Panc1 (cell line): ENCODE results near the gene EIF2AK2. TPM values are rescaled to one million over a fixed set of nuclear protein-coding genes. Genes with fewer than 3 reads are reported as not detected.

ENCODE experiments used
- ATAC-seq: fragments of 200-7000 bp; cut with Tn5 transposase; 2 replicates; pipeline ENCODE4 v1.9.1; 2020; ENCODE audit warnings: mild to moderate bottlenecking, moderate library complexity
- BruUV-seq: library from RNA; stranded (reverse); fragments of 400-500 nt; replicated peaks from 2 replicates; lab custom pipeline; 2021; lab: Mats Ljungman, UMichigan
- CTCF ChIA-PET: fragments of 300-600 bp; sonication (Branson Sonifier 250); formaldehyde crosslinking; loops from one replicate; lab custom pipeline; 2022; ENCODE audit warnings: antibody characterized with exemption; lab: Charles Lee
- POLR2A ChIA-PET: fragments of 300-600 bp; sonication (Branson Sonifier 250); formaldehyde crosslinking; loops from one replicate; lab custom pipeline; 2022; ENCODE audit warnings: antibody characterized with exemption; lab: Charles Lee
- DNase-seq: peaks from one replicate; pipeline ENCODE4 v3.0.0-alpha.2; 2010; ENCODE audit warnings: low read depth, low spot score
- H3K27ac ChIP-seq: 2 replicates; pipeline ENCODE4 v1.5.1; 2011; ENCODE audit warnings: mild to moderate bottlenecking, low read length, inconsistent platforms
- H3K27me3 ChIP-seq: fragments of 200-500 bp; sonication (Bioruptor generic); 2 replicates; pipeline ENCODE4 v1.6.0; 2014; ENCODE audit warnings: low read length, inconsistent platforms; ENCODE audit not compliant: control insufficient read depth, insufficient read depth
- H3K36me3 ChIP-seq: fragments of 200-500 bp; sonication (Bioruptor generic); 2 replicates; pipeline ENCODE4 v1.5.1; 2014; ENCODE audit warnings: inconsistent platforms, mild to moderate bottlenecking, low read length, moderate library complexity; ENCODE audit not compliant: control insufficient read depth, insufficient read depth
- H3K4me1 ChIP-seq: 2 replicates; pipeline ENCODE4 v1.5.1; 2011; ENCODE audit warnings: inconsistent platforms, mild to moderate bottlenecking, low read length, moderate library complexity; ENCODE audit not compliant: control insufficient read depth, insufficient read depth
- H3K4me3 ChIP-seq, 2 experiments: 2 replicates each; pipeline ENCODE4 v1.5.1; 2011 to 2012; ENCODE audit warnings: low read depth in 2 of 2, low read length in 2 of 2, mild to moderate bottlenecking in 2 of 2, inconsistent platforms in 1 of 2, moderate library complexity in 1 of 2
- H3K9me3 ChIP-seq: fragments of 200-500 bp; sonication (Bioruptor generic); 2 replicates; pipeline ENCODE4 v1.5.1; 2014; ENCODE audit warnings: low read depth, mild to moderate bottlenecking, inconsistent platforms, low read length, moderate library complexity; ENCODE audit not compliant: control insufficient read depth, insufficient read depth
- CTCF ChIP-seq: fragments of 450-650 bp; IDR thresholded peaks from 2 replicates; pipeline ENCODE4 v1.5.1; 2017; ENCODE audit warnings: mild to moderate bottlenecking
- POLR2AphosphoS5 ChIP-seq: IDR thresholded peaks from 2 replicates; pipeline ENCODE4 v1.6.1; 2012; ENCODE audit warnings: mild to moderate bottlenecking, low read depth, low read length, moderate library complexity
- REST ChIP-seq, 2 experiments: IDR thresholded peaks; 2 replicates each; pipeline ENCODE4 v1.6.1; 2011 to 2012; ENCODE audit warnings: low read depth in 2 of 2, control low read depth in 1 of 2, low read length in 1 of 2, mild to moderate bottlenecking in 1 of 2, moderate library complexity in 1 of 2; ENCODE audit not compliant: insufficient read depth in 1 of 2
- SIN3A ChIP-seq: IDR thresholded peaks from 2 replicates; pipeline ENCODE4 v1.6.1; 2012; ENCODE audit warnings: low read depth, mild to moderate bottlenecking, low read length, moderate library complexity, borderline replicate concordance; ENCODE audit not compliant: insufficient read depth
- TCF7L2 ChIP-seq: IDR thresholded peaks from 2 replicates; pipeline ENCODE4 v1.6.1; 2011; ENCODE audit warnings: mild to moderate bottlenecking, low read depth, low read length, inconsistent platforms
- in situ Hi-C: cut with HindIII; loops from 2 replicates; pipeline ENCODE4 v1.10.0; 2016; ENCODE audit warnings: low sequenced_read_pairs, low pct_unique_long_range_greater_than_20kb
- intact Hi-C: fragments of 100-400 bp; cut with micrococcal nuclease; formaldehyde crosslinking; loops from one replicate; pipeline ENCODE4 v1.10.0; 2022; ENCODE audit not compliant: unreplicated experiment
- total RNA-seq: library from RNA; stranded (reverse); gene quantifications from one replicate; pipeline ENCODE4 v1.2.1, GENCODE V29; 2021; ENCODE audit not compliant: unreplicated experiment

The EIF2AK2 gene
- total RNA-seq, 1 experiment from 2014 or later: 44.3 TPM

DNA sequence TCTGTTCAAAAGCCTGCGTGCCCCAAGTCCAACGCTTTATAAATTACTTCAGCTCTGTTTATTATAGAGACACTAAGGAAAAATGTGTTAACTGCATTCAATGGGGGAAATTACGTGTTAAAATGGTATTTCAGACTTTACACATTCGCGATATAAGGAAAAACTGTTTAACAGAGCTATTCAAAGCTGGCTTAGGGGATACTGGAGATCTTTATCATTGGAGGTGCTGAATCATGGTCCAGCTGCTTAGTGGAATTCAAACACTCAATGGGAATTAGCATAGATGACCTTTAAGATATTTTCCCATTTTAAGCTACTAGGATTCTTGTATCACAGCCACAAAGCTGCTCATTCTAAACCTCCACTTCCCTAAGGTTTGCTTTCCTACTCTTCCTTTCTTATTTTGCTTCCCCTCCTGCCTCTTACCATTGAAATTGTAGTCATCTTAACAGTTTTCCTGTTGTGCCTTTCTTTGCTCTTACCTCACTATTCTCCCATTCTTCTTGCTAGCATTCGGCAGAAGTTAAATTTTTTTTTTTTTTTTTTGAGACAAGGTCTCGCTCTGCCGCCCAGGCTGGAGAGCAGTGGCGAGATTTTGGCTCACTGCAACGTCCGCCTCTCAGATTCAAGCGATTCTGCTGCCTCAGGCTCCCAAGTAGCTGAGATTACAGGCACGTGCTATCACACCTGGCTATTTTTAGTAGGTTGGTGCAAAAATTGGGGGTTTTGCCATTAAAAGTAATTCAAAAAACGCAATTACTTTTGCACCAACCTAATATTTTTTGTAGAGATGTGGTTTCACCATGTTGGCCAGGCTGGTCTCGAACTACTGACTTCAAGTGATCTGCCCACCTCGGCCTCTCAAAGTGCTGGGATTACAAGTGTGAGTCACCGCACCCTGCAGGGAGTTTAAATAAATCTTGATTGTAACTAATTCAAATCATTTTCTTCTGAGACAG lies 25.2 kb upstream of the EIF2AK2 start:
- peak; percentile 53; the same call in 1 of the 2 replicates for ATAC-seq
- in situ Hi-C loops: no loop called here
- intact Hi-C loops: no loop called here
- no peaks in the 10 kb centered on the region for H3K27me3 ChIP-seq
- no peaks in the 10 kb centered on the region for H3K36me3 ChIP-seq
- no peaks in the 10 kb centered on the region for H3K4me1 ChIP-seq
- H3K27ac ChIP-seq: no peak overlapping the region
- ChIA-PET POLR2A (no interaction called here), CTCF (no interaction called here)
- BruUV-seq: no TSS peak
- TF ChIP-seq TCF7L2 (no peak), SIN3A (no peak)
- H3K9me3 ChIP-seq: no peaks in the 10 kb centered on the region
- no peak for DNase-seq
- H3K4me3 ChIP-seq: no peak overlapping the region

- no peak overlapping the region for H3K4me3 ChIP-seq
- in situ Hi-C loops (no loop called here), intact Hi-C loops (no loop called here)
- DNase-seq (no peak), ATAC-seq (no peak)
- TF ChIP-seq TCF7L2 (no peak), CTCF (no peak), REST (IDR thresholded peaks at IDR 0.05; ENCODE audit: insufficient read depth in 1 of 2, low read depth in 2 of 2, low read length in 1 of 2) (no peak), POLR2AphosphoS5 (no peak), SIN3A (no peak)
- CTCF ChIA-PET: no interaction called here
- BruUV-seq: no TSS peak
- no peaks in the 10 kb centered on the region for H3K4me1 ChIP-seq
- POLR2A ChIA-PET: no interaction called here
- no peaks in the 10 kb centered on the region for H3K36me3 ChIP-seq
- no peaks in the 10 kb centered on the region for H3K27me3 ChIP-seq
- no peak overlapping the region for H3K27ac ChIP-seq
- H3K9me3 ChIP-seq: no peaks in the 10 kb centered on the region
Observed at GRCh38 chr2:37180640-37181039, 23.9 kb upstream of the EIF2AK2 start.
